Measurements from ENCODE around the gene CTU1.

DNA sequence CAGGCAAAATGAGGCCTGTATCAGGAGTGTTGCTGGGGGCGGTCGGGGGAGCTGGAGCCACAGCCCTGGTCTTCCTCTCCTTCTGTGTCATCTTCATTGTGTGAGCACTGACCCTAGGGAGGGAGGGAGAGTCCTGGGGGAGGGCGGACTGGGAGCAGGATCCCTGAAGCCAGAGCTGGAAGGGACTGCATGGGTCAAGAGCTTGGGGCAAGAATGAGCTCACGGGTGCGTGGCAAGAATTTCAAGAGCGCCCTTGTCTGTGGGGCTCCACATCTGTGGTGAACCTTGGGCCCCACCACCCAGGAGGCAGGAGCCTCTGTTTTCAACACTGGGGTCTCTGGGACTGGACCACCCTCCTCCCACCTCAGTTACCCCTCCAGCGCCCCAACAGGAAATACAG lies 38.5 kb upstream of the CTU1 start:
- TF ChIP-seq EZH2 (IDR thresholded peaks at IDR 0.05; ENCODE audit: insufficient read depth, poor library complexity, severe bottlenecking): no peak
- no peak for TF ChIP-seq EZH2phosphoT487 (IDR thresholded peaks at IDR 0.05; ENCODE audit: insufficient read depth, low read depth)

Measured in GM23248 (cell line).